Suppressor macrophage (primary cell): ENCODE results near the gene SRRM5.
"Not testable (repeated sequence)": the region's sequence is repeated elsewhere in the genome, so short reads cannot be mapped to it uniquely, and the experiment has no call there.

Experiments
- DNase-seq, 4 experiments: peaks; one replicate each; pipeline ENCODE4 v3.0.0-alpha.2; 2020 to 2022

SRRM5 gene

GRCh38 chr19:43639519-43640423 is 27.9 kb downstream of the SRRM5 start, which contains the start of gene CADM4:
TSS of gene CADM4 (minus strand) at chr19:43639850. CDS start at chr19:43639790, 60 bp downstream.
- peak in 2 of 4 experiments; percentile 47 to 57 for DNase-seq

GRCh38 chr19:43640424-43640757 is 28.5 kb downstream of the SRRM5 start:
- no peak for DNase-seq

- no peak for DNase-seq
Measured at GRCh38 chr19:43641333-43641732, 29.4 kb downstream of the SRRM5 start.

GRCh38 chr19:43642531-43642930 is 30.6 kb downstream of the SRRM5 start:
- DNase-seq: no peak

- DNase-seq: no peak
Measured at GRCh38 chr19:43643326-43643725, 31.4 kb downstream of the SRRM5 start.

GRCh38 chr19:43644181-43644580 is 32.3 kb downstream of the SRRM5 start:
- DNase-seq: no peak

GRCh38 chr19:43648633-43649032 is 36.7 kb downstream of the SRRM5 start:
- DNase-seq: no peak

- no peak for DNase-seq
Measured at GRCh38 chr19:43649514-43649913, 37.6 kb downstream of the SRRM5 start.

- DNase-seq: not testable (repeated sequence)
Measured at GRCh38 chr19:43650276-43650675, 38.4 kb downstream of the SRRM5 start.

- peak; percentile 68 to 73 (median 72) for DNase-seq
Measured at GRCh38 chr19:43651758-43652545, 40.1 kb downstream of the SRRM5 start.

- no peak for DNase-seq
Measured at GRCh38 chr19:43652546-43652874, 40.6 kb downstream of the SRRM5 start.

GRCh38 chr19:43656436-43656835 is 44.5 kb downstream of the SRRM5 start:
- DNase-seq: no peak

GRCh38 chr19:43658001-43658400 is 46.1 kb downstream of the SRRM5 start:
- DNase-seq: no peak

- no peak for DNase-seq
Measured at GRCh38 chr19:43658494-43658893, 46.6 kb downstream of the SRRM5 start.

GRCh38 chr19:43660301-43660970 is 48.5 kb downstream of the SRRM5 start:
- DNase-seq: no peak

- no peak for DNase-seq
Measured at GRCh38 chr19:43660971-43661360, 49.1 kb downstream of the SRRM5 start.

GRCh38 chr19:43662487-43662886 is 50.6 kb downstream of the SRRM5 start:
- no peak for DNase-seq

- DNase-seq: peak; percentile 77 to 91 (median 85)
Measured at GRCh38 chr19:43664018-43664417, 52.1 kb downstream of the SRRM5 start.
